Measurements from ENCODE around the gene DDA1.

The DDA1 gene

GRCh38 chr19:17311455-17312188, 2.3 kb downstream of the DDA1 start:
- no peak for DNase-seq (ENCODE audit: low read depth in 2 of 2)

- no peak for DNase-seq (ENCODE audit: low read depth in 2 of 2)
Measured at GRCh38 chr19:17312189-17313113, 3.1 kb downstream of the DDA1 start.

- DNase-seq (ENCODE audit: low read depth in 2 of 2) = no peak
Measured at GRCh38 chr19:17314007-17314593, 4.7 kb downstream of the DDA1 start.

GRCh38 chr19:17318966-17319365, 9.6 kb downstream of the DDA1 start:
- DNase-seq (ENCODE audit: low read depth in 2 of 2) = no peak

- DNase-seq (ENCODE audit: low read depth in 2 of 2) = no peak
Measured at GRCh38 chr19:17319473-17320238, 10.3 kb downstream of the DDA1 start.

GRCh38 chr19:17320435-17320834, 11.1 kb downstream of the DDA1 start:
- DNase-seq (ENCODE audit: low read depth in 2 of 2) = no peak

GRCh38 chr19:17321655-17322489, 12.5 kb downstream of the DDA1 start:
- DNase-seq (ENCODE audit: low read depth in 2 of 2) = no peak

GRCh38 chr19:17322854-17323253, 13.5 kb downstream of the DDA1 start:
- no peak for DNase-seq (ENCODE audit: low read depth in 2 of 2)

GRCh38 chr19:17323300-17323963, 14.1 kb downstream of the DDA1 start:
- no peak for DNase-seq (ENCODE audit: low read depth in 2 of 2)

- DNase-seq (ENCODE audit: low read depth in 2 of 2) = no peak
Measured at GRCh38 chr19:17323964-17324332, 14.6 kb downstream of the DDA1 start.

- DNase-seq (ENCODE audit: low read depth in 2 of 2) = no peak
Measured at GRCh38 chr19:17324357-17325114, 15.2 kb downstream of the DDA1 start.

GRCh38 chr19:17325133-17325532, 15.8 kb downstream of the DDA1 start:
- DNase-seq (ENCODE audit: low read depth in 2 of 2) = no peak

GRCh38 chr19:17325881-17326594, 16.7 kb downstream of the DDA1 start:
- no peak for DNase-seq (ENCODE audit: low read depth in 2 of 2)

GRCh38 chr19:17326595-17326966, 17.2 kb downstream of the DDA1 start:
- DNase-seq (ENCODE audit: low read depth in 2 of 2) = no peak

GRCh38 chr19:17327068-17327653, 17.8 kb downstream of the DDA1 start:
- no peak for DNase-seq (ENCODE audit: low read depth in 2 of 2)

GRCh38 chr19:17327654-17328516, 18.5 kb downstream of the DDA1 start:
- DNase-seq (ENCODE audit: low read depth in 2 of 2) = no peak

GRCh38 chr19:17328517-17329365, 19.4 kb downstream of the DDA1 start:
- DNase-seq (ENCODE audit: low read depth in 2 of 2) = no peak
